GM23338 (cell line): ENCODE measurements around the gene NSF.
"Not testable (repeated sequence)": the region's sequence is repeated elsewhere in the genome, so short reads cannot be mapped to it uniquely, and the experiment has no call there.

Source experiments
- CREB1 ChIP-seq: fragments of 250-450 bp; sonication (Bioruptor Pico); IDR thresholded peaks from 2 replicates; pipeline ENCODE4 v1.5.0; 2020; ENCODE audit warnings: low read depth, mild to moderate bottlenecking, moderate library complexity
- CTCF ChIP-seq, 2 experiments: fragments of 200-600 bp in 1 of 2; sonication (generic) in 1 of 2; conservative IDR thresholded peaks; 2 replicates each; pipeline versions ENCODE4 v1.5.1 to v1.6.1; 2016 to 2017; ENCODE audit warnings: antibody characterized with exemption in 2 of 2, low read depth in 2 of 2, mild to moderate bottlenecking in 2 of 2, moderate library complexity in 1 of 2
- EZH2 ChIP-seq: fragments of 200-600 bp; sonication (generic); IDR thresholded peaks from one replicate; pipeline ENCODE4 v1.8.0; 2017; ENCODE audit warnings: antibody characterized with exemption, mild to moderate bottlenecking, low read depth; ENCODE audit not compliant: unreplicated experiment
- JUNB ChIP-seq: IDR thresholded peaks from one replicate; pipeline ENCODE4 v1.6.1; 2016; ENCODE audit warnings: antibody characterized with exemption; ENCODE audit not compliant: unreplicated experiment
- POLR2AphosphoS5 ChIP-seq: IDR thresholded peaks from 2 replicates; pipeline ENCODE4 v1.6.1; 2016; ENCODE audit warnings: antibody characterized with exemption, low read depth
- REST ChIP-seq: IDR thresholded peaks from one replicate; pipeline ENCODE4 v1.6.1; 2018; ENCODE audit warnings: antibody characterized with exemption; ENCODE audit not compliant: unreplicated experiment
- ZNF462 ChIP-seq: fragments of 250-450 bp; sonication (Bioruptor Pico); IDR thresholded peaks from 2 replicates; pipeline ENCODE4 v1.5.0; 2020; ENCODE audit warnings: mild to moderate bottlenecking, moderate library complexity

GRCh38 chr17:46598344-46598931 is 8.0 kb downstream of the NSF start:
- not testable (repeated sequence) for TF ChIP-seq CTCF (conservative IDR thresholded peaks at IDR 0.05; ENCODE audit: low read depth in 2 of 2); EZH2; POLR2AphosphoS5; CREB1 (CRISPR knock-in tag); JUNB; ZNF462 (CRISPR knock-in tag); REST
